Measurements from ENCODE around the gene COL5A1.

DNA sequence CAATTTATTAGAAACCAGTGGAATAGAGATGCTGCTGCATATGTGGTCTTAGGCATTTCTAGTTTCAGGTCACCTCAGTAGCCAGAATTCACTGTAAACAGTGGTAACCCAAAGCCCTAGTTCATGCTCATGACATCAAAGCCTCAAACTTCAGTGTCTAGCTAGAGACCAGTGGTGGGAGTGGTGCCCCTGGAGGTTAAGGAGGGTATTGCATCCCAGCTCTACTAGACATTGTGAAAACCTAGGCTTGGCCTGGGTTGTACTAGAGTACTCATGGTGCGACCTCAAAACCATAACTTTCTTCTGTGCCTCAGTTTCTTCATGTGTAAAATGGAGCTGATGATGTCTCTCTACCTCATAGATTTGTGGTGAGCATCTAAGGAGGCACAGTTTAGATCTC lies 18.8 kb downstream of the COL5A1 start:
- TF ChIP-seq CTCF (IDR thresholded peaks at IDR 0.05) (peak in 4 of 6 experiments; percentile 12 to 21 (median 16)), POLR2A (IDR thresholded peaks at IDR 0.05) (no peak)

Data from Peyer's patch (tissue), 4 donors.